HEK293T (cell line): ENCODE data around the gene BSN.

Experiments used
- ELF4 ChIP-seq: fragments of 450-650 bp; IDR thresholded peaks from 2 replicates; pipeline ENCODE4 v1.6.1; 2017; ENCODE audit warnings: antibody characterized with exemption
- FOXA1 ChIP-seq: fragments of 450-650 bp; IDR thresholded peaks from 2 replicates; pipeline ENCODE4 v1.6.1; 2016; ENCODE audit warnings: mild to moderate bottlenecking
- FOXK2 ChIP-seq: fragments of 450-650 bp; IDR thresholded peaks from 2 replicates; pipeline ENCODE4 v1.6.1; 2016; ENCODE audit warnings: mild to moderate bottlenecking
- FOXM1 ChIP-seq: fragments of 450-650 bp; IDR thresholded peaks from 2 replicates; pipeline ENCODE4 v1.6.1; 2017; ENCODE audit warnings: mild to moderate bottlenecking, borderline replicate concordance
- LEF1 ChIP-seq: fragments of 450-650 bp; IDR thresholded peaks from 2 replicates; pipeline ENCODE4 v1.6.1; 2017; ENCODE audit warnings: mild to moderate bottlenecking, borderline replicate concordance
- SP1 ChIP-seq: fragments of 450-650 bp; IDR thresholded peaks from 2 replicates; pipeline ENCODE4 v1.6.1; 2017
- ZNF384 ChIP-seq: fragments of 450-650 bp; IDR thresholded peaks from 2 replicates; pipeline ENCODE4 v1.6.1; 2016

GRCh38 chr3:49641292-49641691, 87.0 kb downstream of the BSN start:
- TF ChIP-seq LEF1 (no peak), SP1 (no peak), ELF4 (no peak), ZNF384 (no peak), FOXK2 (no peak), FOXA1 (no peak), FOXM1 (no peak)
